CMK (cell line): Measurements from ENCODE around the gene FOXJ2.
"Not testable (repeated sequence)": the region's sequence is repeated elsewhere in the genome, so short reads cannot be mapped to it uniquely, and the experiment has no call there.

Experiments used
- DNase-seq: peaks from one replicate; pipeline ENCODE4 v3.0.0-alpha.2; 2010; ENCODE audit warnings: low read depth

The FOXJ2 gene

DNA sequence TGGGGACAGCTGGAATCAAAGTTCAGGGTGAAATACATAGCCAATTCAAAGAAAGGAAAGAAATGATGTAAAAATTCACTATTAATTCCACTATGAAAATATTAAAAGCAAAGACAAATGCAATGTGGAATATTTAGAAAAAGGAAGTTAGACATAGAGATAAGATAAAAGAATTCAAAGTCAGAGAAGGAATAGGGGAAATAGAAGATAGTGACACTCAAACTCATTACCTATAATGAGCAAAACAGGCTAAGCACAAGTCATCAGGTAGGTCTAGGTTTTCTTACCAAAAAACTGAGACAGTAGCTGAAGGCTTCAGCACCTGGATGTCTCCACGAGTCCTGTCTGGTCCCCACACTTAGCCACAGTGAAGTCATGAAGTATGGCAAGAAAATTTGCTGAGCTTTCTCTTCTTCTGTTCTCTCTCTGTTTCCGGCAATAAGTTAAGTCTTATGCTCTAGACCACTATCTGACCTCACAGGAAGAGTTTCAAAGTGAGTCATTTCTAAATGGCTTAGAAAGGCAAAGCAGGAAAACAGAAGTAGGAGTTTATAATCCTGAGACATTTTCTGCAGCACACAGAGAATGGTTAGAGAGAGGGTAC is 33.6 kb downstream of the FOXJ2 start, which contains the start of gene C3AR1:
C3AR1 (minus strand) TSS at position 369 of the 604 bp plus-strand sequence. CDS start 6,174 bp downstream, outside the sequence.
- DNase-seq = no peak

DNA sequence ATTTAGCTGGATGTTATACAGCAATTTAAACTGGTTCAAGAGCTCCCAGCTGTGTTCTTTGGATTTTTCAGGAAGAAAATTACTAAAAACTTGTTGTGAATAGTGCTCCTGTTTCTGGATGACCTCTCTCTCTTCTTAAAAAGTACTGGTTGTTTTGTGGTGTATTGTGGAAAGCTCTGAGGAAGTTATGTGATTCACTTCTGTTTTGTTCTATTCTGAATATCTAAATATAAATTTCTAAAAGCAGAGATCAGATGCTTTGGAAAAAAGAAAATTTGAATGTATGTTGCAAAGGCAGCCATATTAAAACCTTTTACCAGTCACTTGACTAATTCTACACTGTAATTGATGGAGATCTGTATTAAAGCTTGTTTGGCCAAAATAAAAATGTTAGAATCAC is 37.1 kb downstream of the FOXJ2 start:
- DNase-seq = no peak

GRCh38 chr12:8071820-8072219 is 39.3 kb downstream of the FOXJ2 start:
- not testable (repeated sequence) for DNase-seq

- DNase-seq = no peak
Observed at GRCh38 chr12:8075935-8076334, 43.4 kb downstream of the FOXJ2 start.

DNA sequence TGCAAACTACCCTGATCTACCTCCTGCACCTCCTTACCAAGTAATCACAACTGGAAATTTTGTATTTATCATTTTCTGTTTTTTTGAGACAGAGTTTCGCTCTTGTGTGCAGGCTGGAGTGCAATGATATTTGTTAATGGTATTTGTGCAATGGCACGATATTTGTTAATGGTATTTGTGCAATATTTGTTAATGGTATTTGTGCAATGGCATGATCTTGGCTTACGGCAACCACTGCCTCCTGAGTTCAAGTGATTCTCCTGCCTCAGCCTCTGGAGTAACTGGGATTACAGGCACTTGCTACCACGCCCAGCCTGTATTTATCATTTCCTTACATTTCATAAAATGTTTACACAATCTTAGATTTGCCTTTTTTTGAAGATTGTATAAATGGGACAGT is 43.9 kb downstream of the FOXJ2 start:
- DNase-seq = no peak

- no peak for DNase-seq
Observed at GRCh38 chr12:8077207-8077606, 44.7 kb downstream of the FOXJ2 start.

DNA sequence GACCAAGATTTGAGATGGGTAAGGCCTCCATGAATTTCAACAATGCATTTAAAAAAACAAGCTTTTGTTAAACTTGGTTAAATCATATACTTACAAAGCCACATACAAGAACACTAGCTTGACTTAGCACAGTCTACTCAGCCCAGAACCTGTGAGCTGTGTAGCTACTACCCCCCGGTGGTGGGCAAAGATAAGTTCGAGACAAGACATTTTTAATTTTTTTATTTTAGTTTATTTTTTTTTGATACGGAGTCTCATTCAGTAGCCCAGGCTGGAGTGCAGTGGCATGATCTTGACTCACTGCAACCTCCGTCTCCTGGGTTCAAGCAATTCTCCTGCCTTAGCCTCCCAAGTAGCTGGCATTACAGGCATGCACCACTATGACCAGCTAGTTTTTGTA is 45.9 kb downstream of the FOXJ2 start:
- DNase-seq = peak; percentile 47

- no peak for DNase-seq
Observed at GRCh38 chr12:8078916-8079315, 46.4 kb downstream of the FOXJ2 start.

GRCh38 chr12:8080120-8080519 is 47.6 kb downstream of the FOXJ2 start:
- no peak for DNase-seq

DNA sequence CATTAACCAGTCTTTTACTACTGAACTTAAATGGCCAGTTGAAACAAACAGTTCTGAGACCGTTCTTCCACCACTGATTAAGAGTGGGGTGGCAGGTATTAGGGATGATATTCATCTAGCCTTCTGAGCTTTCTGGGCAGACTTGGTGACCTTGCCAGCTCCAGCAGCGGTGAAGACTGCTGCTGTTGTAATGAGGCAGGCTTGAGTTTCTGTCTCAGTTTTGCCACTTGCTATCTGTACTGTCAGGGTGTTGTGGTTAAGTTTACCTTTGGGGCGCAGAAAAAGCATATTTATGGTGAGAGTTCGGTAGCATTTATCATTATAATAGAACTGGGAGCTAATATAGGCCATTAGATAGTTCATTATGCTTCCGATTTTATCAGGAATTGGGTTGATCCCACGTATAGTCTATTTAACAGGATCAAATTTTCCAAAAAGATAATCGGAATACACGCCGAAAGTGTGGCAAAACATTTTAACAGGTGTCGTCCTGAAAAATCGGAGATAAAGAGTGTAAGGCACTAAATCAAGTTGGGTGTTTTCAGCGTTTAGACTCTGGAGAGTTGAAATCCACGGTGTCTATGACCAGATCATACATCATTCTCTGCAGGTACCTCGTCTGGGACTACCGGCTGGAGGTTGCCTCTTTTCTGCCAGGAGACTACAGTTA is 48.9 kb downstream of the FOXJ2 start:
- DNase-seq = no peak

- DNase-seq = no peak
Observed at GRCh38 chr12:8082808-8083100, 50.2 kb downstream of the FOXJ2 start.

GRCh38 chr12:8084351-8084750 is 51.8 kb downstream of the FOXJ2 start:
- not testable (repeated sequence) for DNase-seq

GRCh38 chr12:8087666-8088065 is 55.1 kb downstream of the FOXJ2 start:
- no peak for DNase-seq

DNA sequence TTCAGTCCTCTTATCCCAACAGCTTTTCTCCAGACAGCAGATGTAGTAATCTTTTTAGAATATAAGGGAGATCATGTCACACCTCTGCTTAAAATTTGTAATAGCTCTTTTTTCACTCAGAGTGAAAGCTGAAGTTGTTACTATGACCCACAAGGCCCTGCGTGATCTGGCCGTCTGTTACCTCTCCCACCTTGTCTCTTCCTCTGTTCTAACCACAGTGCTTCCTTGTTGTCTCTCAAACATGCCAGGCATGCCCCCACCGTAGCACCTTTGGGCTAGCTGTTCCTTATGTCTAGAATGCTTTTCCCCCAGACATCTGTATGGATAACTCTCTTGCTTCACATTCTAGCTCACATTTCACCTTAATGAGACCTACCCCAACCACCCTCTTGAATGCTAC is 56.1 kb downstream of the FOXJ2 start:
- DNase-seq = no peak

DNA sequence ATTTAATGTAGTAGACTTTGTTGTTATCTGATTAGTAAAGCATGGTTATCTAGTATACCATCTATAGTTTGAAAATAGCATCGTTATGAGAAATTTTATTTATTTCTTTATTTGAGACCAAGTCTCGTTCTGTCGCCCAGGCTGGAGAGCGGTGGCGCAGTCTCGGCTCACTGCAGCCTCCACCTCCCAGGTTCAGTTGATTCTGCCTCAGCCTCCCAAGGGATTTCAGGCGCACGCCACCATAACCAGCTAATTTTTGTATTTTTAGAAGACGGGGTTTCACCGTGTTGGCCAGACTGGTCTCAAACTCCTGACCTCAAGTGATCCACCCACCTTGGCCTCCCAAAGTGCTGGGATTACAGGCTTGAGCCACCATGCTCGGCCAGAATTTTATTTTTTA is 56.8 kb downstream of the FOXJ2 start:
- not testable (repeated sequence) for DNase-seq

GRCh38 chr12:8089716-8090115 is 57.2 kb downstream of the FOXJ2 start:
- DNase-seq = no peak

DNA sequence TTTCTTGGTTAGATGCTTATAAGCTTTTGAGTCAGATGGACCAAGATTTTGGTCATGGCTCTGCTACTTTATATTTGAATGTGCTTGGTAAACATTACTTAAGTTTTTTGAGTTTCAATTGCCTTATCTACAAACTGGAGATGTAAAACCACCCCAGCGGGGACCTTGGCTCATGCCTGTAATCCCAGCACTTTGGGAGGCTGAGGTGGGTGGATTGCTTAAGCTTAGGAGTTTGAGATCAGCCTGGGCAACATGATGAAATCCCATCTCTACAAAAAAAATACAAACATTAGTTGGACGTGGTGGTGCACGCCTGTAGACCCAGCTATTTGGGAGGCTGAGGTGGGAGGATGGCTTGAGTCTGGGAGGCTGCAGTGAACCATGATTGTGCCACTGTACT is 60.8 kb downstream of the FOXJ2 start:
- no peak for DNase-seq

DNA sequence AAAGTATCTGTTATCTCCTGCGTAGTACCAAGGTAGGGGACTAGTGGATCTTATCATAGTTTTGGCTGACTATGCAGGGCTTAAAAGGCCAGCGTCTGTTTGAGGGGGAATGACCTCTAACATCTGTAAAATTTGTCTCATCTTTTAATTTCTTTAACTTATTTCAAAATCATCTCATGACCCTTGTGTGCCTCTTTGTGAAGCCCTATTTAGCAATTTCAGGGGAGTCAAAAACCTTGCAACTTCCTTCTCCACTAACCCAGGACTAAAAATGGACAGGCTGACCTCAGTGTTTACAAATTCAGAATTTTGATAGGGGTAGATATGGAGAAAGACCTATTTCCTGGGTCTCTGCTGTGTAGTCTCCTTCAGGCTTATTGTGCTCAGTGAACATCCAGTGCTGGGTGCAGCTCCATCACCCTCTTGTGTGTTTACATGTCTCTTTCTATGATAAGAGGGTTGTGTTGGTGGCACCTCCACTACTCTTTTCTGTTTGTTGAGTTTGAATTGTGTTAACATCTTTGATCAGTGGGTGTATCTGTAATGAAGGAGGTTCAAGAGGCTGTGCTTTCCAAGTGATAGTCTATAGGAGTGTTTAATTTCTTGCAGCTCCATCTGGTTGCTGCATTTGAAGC is 63.9 kb downstream of the FOXJ2 start:
- no peak for DNase-seq

DNA sequence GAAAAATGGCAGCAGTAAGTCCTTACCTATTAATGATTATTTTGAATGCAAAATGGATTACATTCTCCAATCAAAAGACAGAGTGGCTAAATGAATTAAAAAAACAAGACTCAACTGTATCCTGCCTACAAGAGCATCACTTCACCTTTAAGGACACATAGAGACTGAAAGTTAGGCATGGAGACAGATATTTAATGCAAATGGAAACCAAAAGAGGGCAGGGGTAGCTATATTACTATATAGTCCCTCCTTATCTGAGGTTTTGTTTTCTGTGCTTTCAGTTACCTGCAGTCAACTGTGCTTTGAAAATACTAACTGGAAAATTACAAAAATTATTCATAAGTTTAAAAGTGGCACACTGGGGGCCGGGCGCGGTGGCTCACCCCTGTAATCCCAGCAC is 66.7 kb downstream of the FOXJ2 start:
- DNase-seq = no peak
